GM12878 (cell line): ENCODE results near the gene DCPS. TPM values are rescaled to one million over a fixed set of nuclear protein-coding genes. Genes with fewer than 3 reads are reported as not detected.

ENCODE experiments used
- ATAC-seq: fragments of 200-7000 bp; cut with Tn5 transposase; 3 replicates; pipeline ENCODE4 v1.9.1; 2020; ENCODE audit warnings: mild to moderate bottlenecking, moderate library complexity
- BruUV-seq: library from RNA; stranded (reverse); fragments of 400-500 nt; replicated peaks from 2 replicates; lab custom pipeline; 2021; lab: Mats Ljungman, UMichigan
- CTCF ChIA-PET: fragments of 300-600 bp; sonication (Branson Sonifier 250); formaldehyde crosslinking; extraction: SDS; loops from one replicate; lab custom pipeline; 2021; ENCODE audit warnings: inconsistent platforms; lab: Yijun Ruan, JAX
- POLR2A ChIA-PET: fragments of 350-600 bp; formaldehyde crosslinking; extraction: SDS; loops from one replicate; lab custom pipeline; 2021; ENCODE audit warnings: inconsistent platforms; lab: Charles Lee
- RAD21 ChIA-PET: fragments of 300-600 bp; sonication (Branson Sonifier 250); formaldehyde crosslinking; loops from one replicate; lab custom pipeline; 2023; ENCODE audit warnings: antibody characterized with exemption; ENCODE audit not compliant: unreplicated experiment; lab: Charles Lee
- SMC1A ChIA-PET: fragments of 300-600 bp; sonication (Branson Sonifier 250); formaldehyde crosslinking; loops from one replicate; lab custom pipeline; 2023; ENCODE audit not compliant: unreplicated experiment, uncharacterized antibody; lab: Charles Lee
- DNase-seq: peaks from one replicate; pipeline ENCODE4 v3.0.0-alpha.2; 2011; ENCODE audit warnings: low read depth, low spot score
- FAIRE-seq: peaks from 3 replicates; lab custom pipeline; 2011; peaks lifted over from hg19 to GRCh38; lab: Jason Lieb, UNC
- H2AFZ ChIP-seq: 2 replicates; pipeline ENCODE4 v1.6.0; 2011; ENCODE audit warnings: low read depth, low read length, control low read depth; ENCODE audit not compliant: control insufficient read depth
- H3K27ac ChIP-seq: 2 replicates; pipeline ENCODE4 v1.5.1; 2011; ENCODE audit warnings: control low read depth; ENCODE audit not compliant: control insufficient read depth, insufficient read depth
- H3K27me3 ChIP-seq, 2 experiments: replicated peaks in 1 of 2; 2 replicates each; pipeline versions ENCODE4 v1.6.0 to v1.6.1; 2011; ENCODE audit warnings: low read length in 1 of 2; ENCODE audit not compliant: control insufficient read depth in 2 of 2, insufficient read depth in 2 of 2
- H3K36me3 ChIP-seq, 2 experiments: 2 replicates each; pipeline ENCODE4 v1.5.1; 2011; ENCODE audit warnings: low read length in 1 of 2; ENCODE audit not compliant: control insufficient read depth in 2 of 2, insufficient read depth in 2 of 2
- H3K4me1 ChIP-seq: 2 replicates; pipeline ENCODE4 v1.6.1; 2011; ENCODE audit warnings: mild to moderate bottlenecking, low read length, moderate library complexity, mixed read lengths; ENCODE audit not compliant: control insufficient read depth, insufficient read depth
- H3K4me2 ChIP-seq: 2 replicates; pipeline ENCODE4 v1.6.0; 2011; ENCODE audit warnings: control low read depth; ENCODE audit not compliant: control insufficient read depth, insufficient read depth
- H3K4me3 ChIP-seq: fragments of 200-600 bp; sonication (generic); 2 replicates; pipeline ENCODE4 v1.5.1; 2016
- H3K79me2 ChIP-seq: 2 replicates; pipeline ENCODE4 v1.6.0; 2011; ENCODE audit warnings: low read length; ENCODE audit not compliant: control insufficient read depth, insufficient read depth
- H3K9ac ChIP-seq: 2 replicates; pipeline ENCODE4 v1.8.0; 2011; ENCODE audit warnings: low read length, control low read depth, mixed read lengths; ENCODE audit not compliant: control insufficient read depth, insufficient read depth
- H3K9me3 ChIP-seq: replicated peaks from 3 replicates; pipeline ENCODE4 v1.5.1; 2011; ENCODE audit warnings: mild to moderate bottlenecking, low read length; ENCODE audit not compliant: control insufficient read depth, insufficient read depth
- H4K20me1 ChIP-seq: 2 replicates; pipeline ENCODE4 v1.6.0; 2011; ENCODE audit not compliant: control insufficient read depth, insufficient read depth
- BHLHE40 ChIP-seq, 2 experiments: fragments of 450-650 bp in 1 of 2; IDR thresholded peaks; 2 replicates each; pipeline ENCODE4 v1.6.1; 2011 to 2017; ENCODE audit warnings: low read depth in 2 of 2, borderline replicate concordance in 1 of 2, improper control_type of control experiment in 1 of 2, low read length in 1 of 2, mild to moderate bottlenecking in 1 of 2
- DPF2 ChIP-seq: fragments of 450-650 bp; IDR thresholded peaks from 2 replicates; pipeline ENCODE4 v1.6.1; 2017; ENCODE audit warnings: mild to moderate bottlenecking
- JUNB ChIP-seq: IDR thresholded peaks from 2 replicates; pipeline ENCODE4 v1.6.1; 2016; ENCODE audit warnings: antibody characterized with exemption, mild to moderate bottlenecking
- MEF2B ChIP-seq: fragments of 450-650 bp; IDR thresholded peaks from 2 replicates; pipeline ENCODE4 v1.6.1; 2018; ENCODE audit warnings: mild to moderate bottlenecking, moderate library complexity; ENCODE audit not compliant: partially characterized antibody, poor library complexity, severe bottlenecking
- NR2C1 ChIP-seq: fragments of 450-650 bp; IDR thresholded peaks from 2 replicates; pipeline ENCODE4 v1.6.1; 2017; ENCODE audit warnings: antibody characterized with exemption, mild to moderate bottlenecking, moderate library complexity
- NR2C2 ChIP-seq: IDR thresholded peaks from 2 replicates; pipeline ENCODE4 v1.6.1; 2011; ENCODE audit warnings: borderline replicate concordance, low read depth; ENCODE audit not compliant: control insufficient read depth, insufficient read length
- PAX8 ChIP-seq: fragments of 450-650 bp; IDR thresholded peaks from 2 replicates; pipeline ENCODE4 v1.6.1; 2017; ENCODE audit warnings: mild to moderate bottlenecking, moderate library complexity
- RFX5 ChIP-seq: IDR thresholded peaks from 2 replicates; pipeline ENCODE4 v1.6.1; 2011; ENCODE audit warnings: low read depth, low read length, improper control_type of control experiment
- WGBS: methylation state at CpG from one replicate; pipeline ENCODE4 v1.1.6; 2016; ENCODE audit warnings: low lambda C conversion rate; ENCODE audit not compliant: insufficient replicate concordance, insufficient coverage; ENCODE audit errors: missing lambda C conversion rate; 5-methylcytosine and 5-hydroxymethylcytosine counted together
- in situ Hi-C: fragments of 300-500 bp; cut with MboI; formaldehyde crosslinking; loops from 9 replicates; pipeline ENCODE4 v1.14.3; 2018; ENCODE audit warnings: mixed read lengths
- intact Hi-C: fragments of 100-400 bp; cut with micrococcal nuclease; formaldehyde crosslinking; loops from one replicate; pipeline ENCODE4 v1.14.2; 2022; ENCODE audit not compliant: unreplicated experiment
- polyA plus RNA-seq, 11 experiments: library from polyadenylated mRNA; depleted of rRNA in 4 of 11; unstranded in 6 of 11; stranded (reverse) in 5 of 11; fragments of >200 nt; fragmentation: Nextera tagmentation in 4 of 11; fragmentation: Illumina TruSeq in 1 of 11; extraction: Ambion mirVana in 4 of 11; extraction: Trizol in 1 of 11; gene quantifications; 1 replicate in 1 of 11; 2 replicates in 10 of 11; pipeline versions ENCODE4 v1.2.1 to v1.2.3, GENCODE V29; 2011 to 2016; ENCODE audit warnings: inconsistent platforms in 2 of 11, missing spikeins in 2 of 11, low read depth in 1 of 11
- total RNA-seq, 4 experiments: library from RNA; depleted of rRNA in 3 of 4; stranded (reverse); fragments of >200 nt in 3 of 4; fragmentation: Illumina TruSeq in 1 of 4; extraction: Trizol in 1 of 4; gene quantifications; 2 replicates each; pipeline versions ENCODE4 v1.2.1 to v1.2.3, GENCODE V29; 2013 to 2021
- TF ChIP-seq, protein P1 (sequence below): fragments of 450-650 bp; IDR thresholded peaks from 2 replicates; pipeline ENCODE4 v1.6.1; 2017; ENCODE audit warnings: mild to moderate bottlenecking, low read depth, inconsistent platforms; ENCODE audit not compliant: poor library complexity, severe bottlenecking
- TF ChIP-seq, protein P2 (sequence below): IDR thresholded peaks from 2 replicates; pipeline ENCODE4 v1.6.1; 2012; ENCODE audit warnings: mild to moderate bottlenecking, low read depth, low read length
- TF ChIP-seq, protein P3 (sequence below): fragments of 450-650 bp; IDR thresholded peaks from 2 replicates; pipeline ENCODE4 v1.6.1; 2017; ENCODE audit warnings: antibody characterized with exemption, mild to moderate bottlenecking, moderate library complexity
- TF ChIP-seq, protein P4 (sequence below): IDR thresholded peaks from 2 replicates; pipeline ENCODE4 v1.6.1; 2011; ENCODE audit warnings: low read depth, low read length, improper control_type of control experiment, borderline replicate concordance

DCPS gene
- total and polyA plus RNA-seq, 10 of the 15 experiments (the other 5 are each of a cell fraction or from before 2014, with no cell fraction given): 23.5 to 101 (median 67.4) TPM

DNA sequence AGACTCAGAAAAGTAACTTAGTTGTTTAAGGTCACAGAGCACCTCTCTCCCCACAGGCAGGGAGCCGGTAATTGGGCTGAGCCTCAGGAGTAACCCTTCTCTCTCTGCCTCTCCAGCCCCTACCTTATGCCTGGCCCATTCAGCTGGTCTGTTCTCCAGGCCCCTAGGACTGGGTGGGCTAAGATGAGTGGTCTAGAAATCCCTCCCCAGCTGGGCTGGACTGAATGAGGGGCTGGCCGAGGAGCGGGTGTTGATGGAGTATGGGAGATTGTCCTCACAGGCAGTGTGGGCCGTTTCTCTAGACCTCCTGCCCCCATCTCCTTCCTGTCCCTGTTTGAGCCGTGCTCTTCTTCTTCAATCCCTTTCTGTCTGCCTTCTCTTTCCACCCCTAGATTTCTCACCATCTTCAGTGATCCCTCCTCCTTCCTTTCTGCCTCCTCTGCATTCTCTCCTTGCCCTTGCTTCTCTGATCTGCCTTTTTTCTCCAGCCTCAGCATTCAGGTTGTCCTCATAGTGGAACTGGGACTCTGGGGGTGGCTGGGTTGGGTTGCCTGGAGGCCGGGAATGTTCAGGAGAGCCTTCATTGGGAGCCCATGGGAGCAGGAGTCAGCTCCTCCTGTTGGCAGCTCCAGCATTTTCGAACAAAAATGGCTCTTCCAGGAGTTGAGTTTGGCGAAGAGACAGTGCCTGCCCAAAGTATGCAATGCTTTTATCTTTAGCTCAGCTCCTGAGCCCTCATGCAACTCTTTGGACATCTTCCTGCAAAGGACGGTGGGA lies 59.2 kb downstream of the DCPS start:
- CTCF ChIA-PET: interaction anchor here (1.1 kb wide), 1 partner anchor 9 kb away, joined by 3 read pairs; no protein-coding TSS in a partner anchor
- TF ChIP-seq NR2C2 (no peak), JUNB (no peak), DPF2 (no peak), RFX5 (no peak), BHLHE40 (IDR thresholded peaks at IDR 0.05; ENCODE audit: borderline replicate concordance in 1 of 2, low read depth in 2 of 2, low read length in 1 of 2) (no peak), PAX8 (no peak), NR2C1 (no peak), MEF2B (no peak)
- TF ChIP-seq, protein P1, sequence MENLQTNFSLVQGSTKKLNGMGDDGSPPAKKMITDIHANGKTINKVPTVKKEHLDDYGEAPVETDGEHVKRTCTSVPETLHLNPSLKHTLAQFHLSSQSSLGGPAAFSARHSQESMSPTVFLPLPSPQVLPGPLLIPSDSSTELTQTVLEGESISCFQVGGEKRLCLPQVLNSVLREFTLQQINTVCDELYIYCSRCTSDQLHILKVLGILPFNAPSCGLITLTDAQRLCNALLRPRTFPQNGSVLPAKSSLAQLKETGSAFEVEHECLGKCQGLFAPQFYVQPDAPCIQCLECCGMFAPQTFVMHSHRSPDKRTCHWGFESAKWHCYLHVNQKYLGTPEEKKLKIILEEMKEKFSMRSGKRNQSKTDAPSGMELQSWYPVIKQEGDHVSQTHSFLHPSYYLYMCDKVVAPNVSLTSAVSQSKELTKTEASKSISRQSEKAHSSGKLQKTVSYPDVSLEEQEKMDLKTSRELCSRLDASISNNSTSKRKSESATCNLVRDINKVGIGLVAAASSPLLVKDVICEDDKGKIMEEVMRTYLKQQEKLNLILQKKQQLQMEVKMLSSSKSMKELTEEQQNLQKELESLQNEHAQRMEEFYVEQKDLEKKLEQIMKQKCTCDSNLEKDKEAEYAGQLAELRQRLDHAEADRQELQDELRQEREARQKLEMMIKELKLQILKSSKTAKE: no peak
- TF ChIP-seq, protein P2, sequence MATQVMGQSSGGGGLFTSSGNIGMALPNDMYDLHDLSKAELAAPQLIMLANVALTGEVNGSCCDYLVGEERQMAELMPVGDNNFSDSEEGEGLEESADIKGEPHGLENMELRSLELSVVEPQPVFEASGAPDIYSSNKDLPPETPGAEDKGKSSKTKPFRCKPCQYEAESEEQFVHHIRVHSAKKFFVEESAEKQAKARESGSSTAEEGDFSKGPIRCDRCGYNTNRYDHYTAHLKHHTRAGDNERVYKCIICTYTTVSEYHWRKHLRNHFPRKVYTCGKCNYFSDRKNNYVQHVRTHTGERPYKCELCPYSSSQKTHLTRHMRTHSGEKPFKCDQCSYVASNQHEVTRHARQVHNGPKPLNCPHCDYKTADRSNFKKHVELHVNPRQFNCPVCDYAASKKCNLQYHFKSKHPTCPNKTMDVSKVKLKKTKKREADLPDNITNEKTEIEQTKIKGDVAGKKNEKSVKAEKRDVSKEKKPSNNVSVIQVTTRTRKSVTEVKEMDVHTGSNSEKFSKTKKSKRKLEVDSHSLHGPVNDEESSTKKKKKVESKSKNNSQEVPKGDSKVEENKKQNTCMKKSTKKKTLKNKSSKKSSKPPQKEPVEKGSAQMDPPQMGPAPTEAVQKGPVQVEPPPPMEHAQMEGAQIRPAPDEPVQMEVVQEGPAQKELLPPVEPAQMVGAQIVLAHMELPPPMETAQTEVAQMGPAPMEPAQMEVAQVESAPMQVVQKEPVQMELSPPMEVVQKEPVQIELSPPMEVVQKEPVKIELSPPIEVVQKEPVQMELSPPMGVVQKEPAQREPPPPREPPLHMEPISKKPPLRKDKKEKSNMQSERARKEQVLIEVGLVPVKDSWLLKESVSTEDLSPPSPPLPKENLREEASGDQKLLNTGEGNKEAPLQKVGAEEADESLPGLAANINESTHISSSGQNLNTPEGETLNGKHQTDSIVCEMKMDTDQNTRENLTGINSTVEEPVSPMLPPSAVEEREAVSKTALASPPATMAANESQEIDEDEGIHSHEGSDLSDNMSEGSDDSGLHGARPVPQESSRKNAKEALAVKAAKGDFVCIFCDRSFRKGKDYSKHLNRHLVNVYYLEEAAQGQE: no peak
- TF ChIP-seq, protein P3, sequence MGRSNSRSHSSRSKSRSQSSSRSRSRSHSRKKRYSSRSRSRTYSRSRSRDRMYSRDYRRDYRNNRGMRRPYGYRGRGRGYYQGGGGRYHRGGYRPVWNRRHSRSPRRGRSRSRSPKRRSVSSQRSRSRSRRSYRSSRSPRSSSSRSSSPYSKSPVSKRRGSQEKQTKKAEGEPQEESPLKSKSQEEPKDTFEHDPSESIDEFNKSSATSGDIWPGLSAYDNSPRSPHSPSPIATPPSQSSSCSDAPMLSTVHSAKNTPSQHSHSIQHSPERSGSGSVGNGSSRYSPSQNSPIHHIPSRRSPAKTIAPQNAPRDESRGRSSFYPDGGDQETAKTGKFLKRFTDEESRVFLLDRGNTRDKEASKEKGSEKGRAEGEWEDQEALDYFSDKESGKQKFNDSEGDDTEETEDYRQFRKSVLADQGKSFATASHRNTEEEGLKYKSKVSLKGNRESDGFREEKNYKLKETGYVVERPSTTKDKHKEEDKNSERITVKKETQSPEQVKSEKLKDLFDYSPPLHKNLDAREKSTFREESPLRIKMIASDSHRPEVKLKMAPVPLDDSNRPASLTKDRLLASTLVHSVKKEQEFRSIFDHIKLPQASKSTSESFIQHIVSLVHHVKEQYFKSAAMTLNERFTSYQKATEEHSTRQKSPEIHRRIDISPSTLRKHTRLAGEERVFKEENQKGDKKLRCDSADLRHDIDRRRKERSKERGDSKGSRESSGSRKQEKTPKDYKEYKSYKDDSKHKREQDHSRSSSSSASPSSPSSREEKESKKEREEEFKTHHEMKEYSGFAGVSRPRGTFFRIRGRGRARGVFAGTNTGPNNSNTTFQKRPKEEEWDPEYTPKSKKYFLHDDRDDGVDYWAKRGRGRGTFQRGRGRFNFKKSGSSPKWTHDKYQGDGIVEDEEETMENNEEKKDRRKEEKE: no peak
- TF ChIP-seq, protein P4, sequence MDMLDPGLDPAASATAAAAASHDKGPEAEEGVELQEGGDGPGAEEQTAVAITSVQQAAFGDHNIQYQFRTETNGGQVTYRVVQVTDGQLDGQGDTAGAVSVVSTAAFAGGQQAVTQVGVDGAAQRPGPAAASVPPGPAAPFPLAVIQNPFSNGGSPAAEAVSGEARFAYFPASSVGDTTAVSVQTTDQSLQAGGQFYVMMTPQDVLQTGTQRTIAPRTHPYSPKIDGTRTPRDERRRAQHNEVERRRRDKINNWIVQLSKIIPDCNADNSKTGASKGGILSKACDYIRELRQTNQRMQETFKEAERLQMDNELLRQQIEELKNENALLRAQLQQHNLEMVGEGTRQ: no peak

More for the DNA sequence above, 59.2 kb downstream of the DCPS start:
- H3K27me3 ChIP-seq: no peaks in the 10 kb centered on the region
- SMC1A ChIA-PET: no interaction called here
- in situ Hi-C loops (no loop called here), intact Hi-C loops (no loop called here)
- no peak overlapping the region for H3K27ac ChIP-seq
- no peaks in the 10 kb centered on the region for H3K9me3 ChIP-seq
- no peaks in the 10 kb centered on the region for H3K36me3 ChIP-seq
- no peak overlapping the region for H3K4me2 ChIP-seq
- H3K9ac ChIP-seq: no peak overlapping the region
- ATAC-seq: no peak
- H3K4me1 ChIP-seq: no peaks in the 10 kb centered on the region
- FAIRE-seq: no peak
- RAD21 ChIA-PET: no interaction called here
- H3K79me2 ChIP-seq: no peaks in the 10 kb centered on the region
- BruUV-seq: no TSS peak
- POLR2A ChIA-PET: no interaction called here
- WGBS: 37% methylated on average over 9 of the region's 9 CpGs
- no peak overlapping the region for H2AFZ ChIP-seq
- H3K4me3 ChIP-seq: no peak overlapping the region
- no peak for DNase-seq
- H4K20me1 ChIP-seq: no peaks in the 10 kb centered on the region
